Prostate gland (tissue), 2 donors: Measurements from ENCODE around the gene TOGARAM2. TPM values are rescaled to one million over a fixed set of nuclear protein-coding genes. Genes with fewer than 3 reads are reported as not detected.

Experiments
- DNase-seq: peaks from one replicate; pipeline ENCODE4 v3.0.0-alpha.2; 2019; ENCODE audit warnings: low spot score
- H3K27ac ChIP-seq, 2 donors: fragments of 200-600 bp; sonication (generic); 2 replicates each; pipeline ENCODE4 v1.5.1; 2017 to 2019
- H3K27me3 ChIP-seq: fragments of 200-600 bp; sonication (generic); replicated peaks from 2 replicates; pipeline ENCODE4 v1.5.1; 2019; ENCODE audit not compliant: insufficient read depth
- H3K36me3 ChIP-seq, 2 donors: fragments of 200-600 bp; sonication (generic); 1 replicate in 1 of 2; 2 replicates in 1 of 2; pipeline versions ENCODE4 v1.5.1 to v1.8.1; 2017 to 2019
- H3K4me1 ChIP-seq: fragments of 200-600 bp; sonication (generic); replicated peaks from 2 replicates; pipeline ENCODE4 v1.5.1; 2019
- H3K4me3 ChIP-seq, 2 donors: fragments of 200-600 bp; sonication (generic); 2 replicates each; pipeline ENCODE4 v1.5.1; 2017 to 2019
- H3K9me3 ChIP-seq: fragments of 200-600 bp; sonication (generic); 2 replicates; pipeline ENCODE4 v1.5.1; 2017
- CTCF ChIP-seq, 4 experiments: fragments of 200-600 bp in 2 of 4; fragments of 450-650 bp in 2 of 4; sonication (generic) in 2 of 4; IDR thresholded peaks; 1 replicate in 3 of 4; 2 replicates in 1 of 4; pipeline ENCODE4 v1.5.1; 2016 to 2019; ENCODE audit warnings: antibody characterized with exemption in 4 of 4, mild to moderate bottlenecking in 2 of 4, moderate library complexity in 2 of 4
- POLR2A ChIP-seq: fragments of 450-650 bp; IDR thresholded peaks from one replicate; pipeline ENCODE4 v1.6.1; 2016; ENCODE audit warnings: antibody characterized with exemption, mild to moderate bottlenecking
- POLR2AphosphoS5 ChIP-seq: sonication (generic); formaldehyde crosslinking; IDR thresholded peaks from one replicate; pipeline ENCODE4 v1.6.1; 2017; ENCODE audit warnings: antibody characterized with exemption
- WGBS: methylation state at CpG from one replicate; pipeline ENCODE4 v1.1.5; 2018; 5-methylcytosine and 5-hydroxymethylcytosine counted together
- intact Hi-C: fragments of 100-400 bp; cut with DNase I; formaldehyde crosslinking; loops from one replicate; pipeline ENCODE4 v1.14.2; 2022
- total RNA-seq, 2 donors: library from RNA; depleted of rRNA; stranded (reverse); fragments of >200 nt; gene quantifications; one replicate each; pipeline ENCODE4 v1.1.0, GENCODE V29; 2016

Gene TOGARAM2
- total RNA-seq, 2 donors from 2014 or later: 0.36 to 0.62 TPM

DNA sequence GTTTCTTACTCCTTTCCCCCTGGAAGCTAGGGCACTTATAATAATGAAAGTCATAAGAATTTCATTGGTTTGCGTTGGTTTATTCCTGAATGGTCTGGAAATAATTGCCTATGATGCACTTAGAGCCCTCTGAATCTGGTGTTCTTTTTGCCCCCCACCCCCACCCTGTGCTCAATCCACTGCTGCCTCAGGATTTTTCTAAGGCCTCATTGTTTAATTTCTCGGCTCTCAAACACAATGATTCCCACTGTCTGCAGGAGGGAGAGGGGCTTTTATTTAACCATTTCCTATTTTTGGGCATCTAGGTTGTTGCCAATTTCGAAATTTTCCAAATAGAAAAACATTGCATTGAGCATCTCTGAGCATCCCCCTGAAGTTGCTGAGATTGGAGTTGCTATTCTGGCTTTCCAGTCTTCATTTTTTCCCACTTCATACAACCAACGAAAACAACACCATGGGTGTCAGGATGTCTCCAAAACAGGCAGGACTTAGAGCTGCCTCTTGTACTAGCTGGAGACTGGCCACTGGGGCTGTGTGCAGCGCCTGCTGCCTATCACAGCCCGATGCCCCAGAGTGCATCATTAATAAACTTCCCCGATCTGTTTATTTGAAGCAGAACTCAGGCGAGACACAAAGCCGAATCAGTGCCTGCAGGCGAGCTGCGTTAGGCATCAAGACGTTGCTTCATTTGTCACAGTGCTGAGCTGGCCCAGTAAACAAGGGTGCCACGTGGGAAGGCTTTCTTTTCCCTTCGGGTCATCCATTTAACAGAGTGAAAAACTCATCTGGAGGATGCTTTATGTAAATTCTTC, 95.0 kb downstream of the TOGARAM2 start:
- 51% methylated on average over 14 of the region's 14 CpGs for WGBS
- no peak overlapping the region for H3K27ac ChIP-seq

DNA sequence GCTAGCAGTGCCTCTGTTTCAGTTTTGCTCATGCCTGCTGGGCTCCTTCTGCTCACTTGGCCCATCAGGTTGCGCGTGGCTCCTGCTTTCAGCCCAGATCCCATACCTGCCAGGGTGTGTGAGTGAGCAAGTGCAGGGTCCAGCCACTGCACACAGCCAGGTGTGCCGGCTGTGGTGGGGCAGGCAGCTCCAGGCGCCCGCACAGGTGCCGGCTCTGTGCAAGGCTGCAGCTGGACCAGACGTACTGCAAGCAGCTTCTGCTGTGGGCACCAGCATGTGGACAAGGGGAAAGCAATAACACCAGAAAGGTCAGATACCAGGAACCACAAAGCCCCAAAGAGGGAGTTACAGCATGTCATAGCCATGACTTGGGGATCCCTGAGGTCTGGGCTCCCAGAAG, 98.8 kb downstream of the TOGARAM2 start:
- DNase-seq: no peak
- Histone ChIP-seq H3K4me1 (no peaks in the 10 kb centered on the region), H3K36me3 (no peaks in the 10 kb centered on the region), H3K4me3 (no peak overlapping the region), H3K9me3 (no peaks in the 10 kb centered on the region), H3K27me3 (no peaks in the 10 kb centered on the region), H3K27ac (no peak overlapping the region)
- TF ChIP-seq POLR2A (no peak), POLR2AphosphoS5 (no peak), CTCF (IDR thresholded peaks at IDR 0.05) (no peak)
- intact Hi-C loops: no loop called here
- 100% methylated on average over 4 of the region's 7 CpGs for WGBS

More for the DNA sequence above, 95.0 kb downstream of the TOGARAM2 start:
- Histone ChIP-seq H3K36me3 (no peaks in the 10 kb centered on the region), H3K4me3 (no peak overlapping the region), H3K9me3 (no peaks in the 10 kb centered on the region), H3K4me1 (no peaks in the 10 kb centered on the region), H3K27me3 (no peaks in the 10 kb centered on the region)
- DNase-seq: no peak
- TF ChIP-seq POLR2A (no peak), CTCF (IDR thresholded peaks at IDR 0.05) (no peak), POLR2AphosphoS5 (no peak)
- intact Hi-C loops: no loop called here

DNA sequence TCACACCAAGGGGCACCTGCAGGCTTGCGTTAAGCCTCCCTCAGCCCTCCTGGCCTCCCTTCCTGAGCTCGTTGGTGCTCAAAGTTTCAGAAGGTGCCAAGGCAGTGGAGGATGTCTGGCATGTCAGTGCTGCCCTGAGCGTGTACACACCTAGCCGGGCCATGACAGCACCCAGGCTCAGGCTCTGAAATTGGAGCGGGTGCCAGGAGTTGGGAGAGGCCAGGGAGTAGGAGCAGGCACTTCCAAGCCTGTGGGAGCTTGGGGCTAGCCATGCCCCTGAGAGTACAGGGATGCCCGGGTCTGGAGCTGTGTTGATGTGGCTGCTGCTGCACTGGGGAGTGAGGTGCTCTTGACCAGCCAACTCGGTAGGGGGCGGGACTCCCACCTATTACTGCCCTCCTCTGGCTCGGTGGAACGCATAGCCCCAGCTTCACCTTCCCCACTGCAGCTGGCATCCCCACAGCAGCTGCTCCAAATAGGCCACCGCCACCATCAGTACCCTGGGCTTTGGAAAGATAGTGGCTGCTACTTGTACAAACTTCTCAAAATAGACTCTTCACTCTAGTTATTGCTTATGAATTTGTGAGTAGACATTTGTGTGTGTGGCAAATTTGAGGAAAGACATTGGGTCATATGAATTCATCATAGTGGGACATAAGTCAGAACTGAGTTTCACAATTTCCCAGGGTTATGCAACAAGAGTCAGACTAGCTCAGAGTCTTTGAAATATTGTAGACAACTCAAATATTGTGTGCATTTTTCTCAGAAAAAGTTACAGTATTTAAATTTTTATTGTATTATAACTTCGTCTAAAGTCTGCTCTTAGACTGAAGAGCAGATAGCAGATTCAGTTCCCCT, 100.0 kb downstream of the TOGARAM2 start:
- DNase-seq: no peak
- Histone ChIP-seq H3K27ac (no peak overlapping the region), H3K4me3 (no peak overlapping the region), H3K4me1 (no peaks in the 10 kb centered on the region), H3K36me3 (no peaks in the 10 kb centered on the region), H3K9me3 (no peaks in the 10 kb centered on the region), H3K27me3 (no peaks in the 10 kb centered on the region)
- intact Hi-C loops: no loop called here
- 68% methylated on average over 12 of the region's 12 CpGs for WGBS
- TF ChIP-seq POLR2A: no peak
- TF ChIP-seq CTCF (IDR thresholded peaks at IDR 0.05): no peak
- no peak for TF ChIP-seq POLR2AphosphoS5

DNA sequence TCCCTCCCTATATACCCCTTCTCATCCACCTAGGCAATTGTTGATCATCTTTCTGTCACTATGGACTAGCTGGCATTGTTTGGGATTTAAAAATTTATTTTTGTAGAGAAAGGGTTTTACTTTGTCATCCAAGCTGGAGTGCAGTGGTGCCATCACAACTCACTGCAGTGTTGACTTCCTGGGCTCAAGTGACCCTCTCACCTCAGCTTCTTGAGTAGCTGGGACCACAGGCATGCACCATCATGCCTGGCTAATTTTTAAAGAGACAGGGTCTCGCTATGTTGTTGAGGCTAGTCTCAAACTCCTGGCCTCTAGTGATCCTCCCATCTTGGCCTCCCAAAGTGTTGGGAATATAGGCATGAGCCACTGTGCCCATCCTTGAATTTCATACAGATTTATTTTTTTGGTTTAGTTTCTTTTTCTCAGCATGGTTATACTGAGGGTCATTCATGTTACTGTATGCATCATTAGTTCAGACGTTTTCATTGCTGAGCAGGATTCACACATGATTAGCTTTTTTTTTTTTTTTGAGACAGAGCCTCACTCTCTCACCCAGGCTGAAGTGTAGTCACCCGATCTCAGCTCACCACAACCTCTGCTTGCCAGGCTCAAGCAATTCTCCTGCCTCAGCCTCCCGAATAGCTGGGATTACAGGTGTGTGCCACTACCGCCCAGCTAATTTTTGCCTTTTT, 101.9 kb downstream of the TOGARAM2 start:
- intact Hi-C loops: no loop called here
- Histone ChIP-seq H3K9me3 (no peaks in the 10 kb centered on the region), H3K27me3 (no peaks in the 10 kb centered on the region), H3K36me3 (no peaks in the 10 kb centered on the region), H3K27ac (no peak overlapping the region), H3K4me3 (no peak overlapping the region), H3K4me1 (no peaks in the 10 kb centered on the region)
- 93% methylated on average over 5 of the region's 5 CpGs for WGBS
- TF ChIP-seq POLR2AphosphoS5 (no peak), CTCF (IDR thresholded peaks at IDR 0.05) (no peak), POLR2A (no peak)
- DNase-seq: no peak
